Activated T-helper 17 cell treated with anti-CD3 and anti-CD28 coated beads, Interleukin-2, amount 50 U/mL, for 72 hours (primary cell): ENCODE measurements around the gene AKIRIN2. TPM values are rescaled to one million over a fixed set of nuclear protein-coding genes. Genes with fewer than 3 reads are reported as not detected.

ENCODE experiments used
- ATAC-seq: fragments of 150-1000 bp; cut with Tn5 transposase; replicated peaks from 2 replicates; pipeline ENCODE4 v1.10.0; 2021; ENCODE audit warnings: mild to moderate bottlenecking, moderate library complexity
- H3K27ac Mint-ChIP-seq: one replicate; pipeline ENCODE4 v1.8.0; 2022; ENCODE audit warnings: mixed read lengths
- H3K27me3 Mint-ChIP-seq: one replicate; pipeline ENCODE4 v1.8.0; 2022; ENCODE audit warnings: mixed read lengths
- H3K36me3 Mint-ChIP-seq: one replicate; pipeline ENCODE4 v1.8.0; 2022; ENCODE audit warnings: low read depth, mild to moderate bottlenecking, mixed read lengths
- H3K4me1 Mint-ChIP-seq: one replicate; pipeline ENCODE4 v1.8.0; 2022; ENCODE audit warnings: mixed read lengths
- H3K4me3 Mint-ChIP-seq: one replicate; pipeline ENCODE4 v1.8.0; 2022; ENCODE audit warnings: mild to moderate bottlenecking, mixed read lengths
- H3K9me3 Mint-ChIP-seq: one replicate; pipeline ENCODE4 v1.8.0; 2022; ENCODE audit warnings: mixed read lengths
- total RNA-seq, 2 donors: library from RNA; stranded (reverse); gene quantifications; one replicate each; pipeline ENCODE4 v1.2.3, GENCODE V29; 2022

Gene AKIRIN2
- total RNA-seq, result 10 to 100 TPM; 80.5 to 82.2 TPM

DNA sequence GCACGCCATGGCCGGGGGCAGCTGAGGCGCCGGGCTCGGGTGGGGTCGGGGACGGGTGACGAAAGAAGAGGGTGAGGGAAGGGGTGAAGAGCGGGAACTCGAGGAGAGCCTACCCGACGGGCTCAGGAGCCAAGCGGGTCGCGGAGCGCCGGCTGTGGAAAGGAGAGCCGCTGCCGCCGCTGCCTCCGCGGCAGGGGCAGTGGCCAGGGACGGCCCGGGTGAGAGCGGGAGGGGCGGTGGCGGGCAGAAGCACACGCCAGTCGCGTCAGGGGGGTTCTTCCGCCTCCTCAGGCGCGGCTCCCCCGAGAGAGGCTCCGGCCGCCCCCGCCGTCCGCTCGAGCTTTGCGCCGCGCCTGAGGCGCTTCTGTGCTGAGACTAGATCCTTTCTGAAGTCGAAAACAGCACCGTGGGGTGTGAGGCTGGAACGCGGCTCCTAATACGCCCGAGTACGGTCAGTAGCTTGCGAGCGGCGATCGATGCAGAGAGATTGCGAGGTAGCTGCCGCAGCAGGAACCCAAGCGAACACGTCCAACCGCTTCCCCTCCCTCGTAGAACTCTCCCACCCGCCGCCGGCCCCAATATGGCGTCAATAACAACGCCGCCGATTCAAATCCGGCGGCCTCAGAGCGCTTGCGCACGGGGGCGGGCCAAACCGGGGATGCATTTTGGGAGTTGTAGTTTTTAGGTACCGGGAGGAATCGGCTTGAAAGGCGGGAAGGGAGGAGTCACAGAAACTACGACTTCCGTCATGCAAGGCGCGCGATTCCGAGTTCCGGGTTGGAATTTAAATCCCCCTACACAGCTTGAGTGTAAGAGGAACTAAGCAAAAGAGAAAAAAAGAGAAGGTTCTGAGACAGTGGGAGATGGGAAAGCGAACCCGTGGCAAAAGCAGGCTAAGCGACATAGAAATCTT is at the start of gene AKIRIN2:
Gene AKIRIN2 (minus strand): TSS at position 558 of the 913 bp plus-strand sequence. CDS start 549 bp downstream, at position 9.
- ATAC-seq, result peak; percentile 66
- Mint-ChIP-seq H3K9me3 (no peaks in the 10 kb centered on the region), H3K27me3 (no peaks in the 10 kb centered on the region), H3K4me3 (peak within 1 kb of the TSS; percentile 97), H3K4me1 (peaks cover 27% of the 10 kb centered on the region), H3K36me3 (peaks cover 44% of the 10 kb centered on the region), H3K27ac (peak within 1 kb of the TSS; percentile 96)

DNA sequence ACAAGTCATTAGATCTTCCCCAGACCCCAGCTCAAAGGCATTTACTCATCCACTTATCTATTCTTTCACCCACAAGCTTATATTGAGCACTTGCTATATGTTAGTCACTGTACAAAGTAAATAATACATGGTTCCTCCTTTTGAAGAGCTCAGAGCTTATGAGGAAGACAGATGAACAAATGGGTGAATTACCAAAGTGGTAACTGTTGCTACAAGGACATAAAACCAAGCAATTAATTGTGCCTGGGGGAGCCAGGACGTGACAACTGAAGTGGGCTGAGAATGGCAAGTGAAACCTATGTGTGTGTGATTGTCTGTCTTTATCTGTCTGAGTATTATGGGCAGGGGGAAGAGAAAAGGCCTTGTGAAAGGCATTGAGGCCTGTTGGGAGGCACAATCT is 45.6 kb upstream of the AKIRIN2 start:
- ATAC-seq, result no peak
- no peaks in the 10 kb centered on the region for H3K27me3 Mint-ChIP-seq
- H3K9me3 Mint-ChIP-seq, result no peaks in the 10 kb centered on the region
- H3K27ac Mint-ChIP-seq, result no peak overlapping the region
- H3K4me3 Mint-ChIP-seq, result no peak overlapping the region
- H3K36me3 Mint-ChIP-seq, result no peaks in the 10 kb centered on the region
- no peaks in the 10 kb centered on the region for H3K4me1 Mint-ChIP-seq

GRCh38 chr6:87745966-87746721 is 44.1 kb upstream of the AKIRIN2 start:
- Mint-ChIP-seq H3K4me1 (peaks cover 9% of the 10 kb centered on the region), H3K4me3 (no peak overlapping the region), H3K9me3 (no peaks in the 10 kb centered on the region), H3K27ac (peak overlapping the region; percentile 3), H3K36me3 (no peaks in the 10 kb centered on the region), H3K27me3 (no peaks in the 10 kb centered on the region)
- no peak for ATAC-seq

DNA sequence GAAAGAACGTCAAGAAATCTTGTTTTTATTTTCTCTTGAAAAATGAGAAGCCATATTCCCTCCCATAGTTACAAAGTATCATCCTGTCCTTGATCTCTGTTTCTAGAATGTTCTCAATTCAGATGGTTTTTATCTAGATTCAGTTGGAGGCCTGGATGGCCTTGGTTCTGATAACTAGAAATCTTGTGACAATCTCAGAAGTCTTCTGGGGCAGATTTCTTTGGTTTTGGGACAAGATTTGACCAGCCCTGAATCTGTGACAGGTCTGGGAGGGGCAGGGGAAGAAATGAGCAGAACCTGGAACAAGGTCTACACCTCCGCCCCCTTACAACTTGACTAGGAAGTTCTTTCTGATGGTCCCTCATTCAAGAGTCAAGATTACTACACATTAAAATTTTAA is 41.4 kb upstream of the AKIRIN2 start:
- Mint-ChIP-seq H3K27me3 (no peaks in the 10 kb centered on the region), H3K27ac (no peak overlapping the region), H3K36me3 (no peaks in the 10 kb centered on the region), H3K4me3 (no peak overlapping the region), H3K9me3 (no peaks in the 10 kb centered on the region), H3K4me1 (peaks cover 17% of the 10 kb centered on the region)
- no peak for ATAC-seq

DNA sequence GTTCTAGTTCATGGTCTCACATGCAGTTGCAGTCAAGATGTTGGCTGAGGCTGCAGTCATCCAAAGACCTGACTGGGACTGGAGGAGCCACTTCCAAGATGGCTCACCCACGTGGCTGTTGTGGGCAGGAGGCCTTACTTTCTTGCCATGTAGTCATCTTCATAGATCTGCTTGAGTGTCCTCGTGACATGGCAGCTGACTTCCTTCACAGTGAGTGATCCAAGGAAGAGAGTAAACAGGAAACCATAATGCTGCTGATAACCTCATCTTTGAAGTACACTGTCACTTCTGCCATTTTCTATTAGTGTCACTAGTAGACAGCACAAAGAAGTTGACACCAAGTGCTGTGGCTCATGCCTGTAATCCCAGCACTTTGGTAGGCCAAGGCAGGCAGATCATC is 40.1 kb upstream of the AKIRIN2 start:
- no peaks in the 10 kb centered on the region for H3K27me3 Mint-ChIP-seq
- H3K9me3 Mint-ChIP-seq, result no peaks in the 10 kb centered on the region
- peaks cover 22% of the 10 kb centered on the region for H3K4me1 Mint-ChIP-seq
- peak overlapping the region; percentile 44 for H3K4me3 Mint-ChIP-seq
- ATAC-seq, result peak; percentile 84
- H3K27ac Mint-ChIP-seq, result peak overlapping the region; percentile 79
- H3K36me3 Mint-ChIP-seq, result no peaks in the 10 kb centered on the region

- peaks cover 26% of the 10 kb centered on the region for H3K4me1 Mint-ChIP-seq
- peak overlapping the region; percentile 18 for H3K27ac Mint-ChIP-seq
- ATAC-seq, result no peak
- H3K4me3 Mint-ChIP-seq, result no peak overlapping the region
- H3K9me3 Mint-ChIP-seq, result no peaks in the 10 kb centered on the region
- H3K36me3 Mint-ChIP-seq, result no peaks in the 10 kb centered on the region
- no peaks in the 10 kb centered on the region for H3K27me3 Mint-ChIP-seq
Observed at GRCh38 chr6:87741001-87741650, 39.1 kb upstream of the AKIRIN2 start.

- Mint-ChIP-seq H3K27me3 (no peaks in the 10 kb centered on the region), H3K4me1 (peaks cover 26% of the 10 kb centered on the region), H3K9me3 (no peaks in the 10 kb centered on the region), H3K36me3 (no peaks in the 10 kb centered on the region), H3K4me3 (peak overlapping the region; percentile 56), H3K27ac (peak overlapping the region; percentile 96)
- ATAC-seq, result peak; percentile 46
Observed at GRCh38 chr6:87738744-87739143, 36.7 kb upstream of the AKIRIN2 start.

- Mint-ChIP-seq H3K4me1 (peaks cover 26% of the 10 kb centered on the region), H3K4me3 (peak overlapping the region; percentile 56), H3K27ac (peak overlapping the region; percentile 96), H3K36me3 (no peaks in the 10 kb centered on the region), H3K9me3 (no peaks in the 10 kb centered on the region), H3K27me3 (no peaks in the 10 kb centered on the region)
- ATAC-seq, result peak; percentile 58
Observed at GRCh38 chr6:87738000-87738399, 36.0 kb upstream of the AKIRIN2 start.

GRCh38 chr6:87736809-87737540 is 34.9 kb upstream of the AKIRIN2 start:
- ATAC-seq, result peak; percentile 47
- H3K4me3 Mint-ChIP-seq, result peak overlapping the region; percentile 56
- peak overlapping the region; percentile 96 for H3K27ac Mint-ChIP-seq
- H3K27me3 Mint-ChIP-seq, result no peaks in the 10 kb centered on the region
- peaks cover 28% of the 10 kb centered on the region for H3K4me1 Mint-ChIP-seq
- no peaks in the 10 kb centered on the region for H3K9me3 Mint-ChIP-seq
- H3K36me3 Mint-ChIP-seq, result no peaks in the 10 kb centered on the region

- peak; percentile 81 for ATAC-seq
- Mint-ChIP-seq H3K4me3 (peak overlapping the region; percentile 70), H3K36me3 (no peaks in the 10 kb centered on the region), H3K4me1 (peaks cover 34% of the 10 kb centered on the region), H3K9me3 (no peaks in the 10 kb centered on the region), H3K27ac (peak overlapping the region; percentile 83), H3K27me3 (no peaks in the 10 kb centered on the region)
Observed at GRCh38 chr6:87731818-87732661, 30.0 kb upstream of the AKIRIN2 start.

DNA sequence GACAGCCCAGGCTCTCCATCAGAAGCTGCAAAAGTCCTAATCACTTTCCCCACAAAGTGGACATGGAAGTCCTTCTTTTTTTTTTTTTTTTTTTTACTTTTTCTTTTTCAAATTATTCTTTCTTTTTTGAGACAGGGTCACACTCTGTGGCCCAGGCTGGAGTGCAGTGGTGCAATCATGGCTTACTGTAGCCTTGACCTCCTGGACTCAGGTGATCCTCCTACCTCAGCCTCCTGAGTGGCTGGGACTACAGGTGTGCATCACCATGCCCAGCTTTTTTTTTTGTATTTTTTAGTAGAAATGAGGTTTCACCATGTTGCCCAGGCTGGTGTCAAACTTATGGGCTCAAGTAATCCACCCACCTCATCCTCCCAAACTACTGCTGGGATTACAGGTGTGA is 29.0 kb upstream of the AKIRIN2 start:
- no peak for ATAC-seq
- no peaks in the 10 kb centered on the region for H3K27me3 Mint-ChIP-seq
- no peak overlapping the region for H3K4me3 Mint-ChIP-seq
- H3K9me3 Mint-ChIP-seq, result no peaks in the 10 kb centered on the region
- no peaks in the 10 kb centered on the region for H3K36me3 Mint-ChIP-seq
- H3K4me1 Mint-ChIP-seq, result peaks cover 30% of the 10 kb centered on the region
- H3K27ac Mint-ChIP-seq, result no peak overlapping the region

- H3K36me3 Mint-ChIP-seq, result no peaks in the 10 kb centered on the region
- H3K4me3 Mint-ChIP-seq, result peak overlapping the region; percentile 13
- H3K27me3 Mint-ChIP-seq, result no peaks in the 10 kb centered on the region
- H3K4me1 Mint-ChIP-seq, result peaks cover 37% of the 10 kb centered on the region
- H3K9me3 Mint-ChIP-seq, result no peaks in the 10 kb centered on the region
- no peak overlapping the region for H3K27ac Mint-ChIP-seq
- ATAC-seq, result peak; percentile 32
Observed at GRCh38 chr6:87729965-87730719, 28.1 kb upstream of the AKIRIN2 start.

- H3K4me1 Mint-ChIP-seq, result peaks cover 43% of the 10 kb centered on the region
- H3K27ac Mint-ChIP-seq, result no peak overlapping the region
- ATAC-seq, result no peak
- no peaks in the 10 kb centered on the region for H3K27me3 Mint-ChIP-seq
- H3K4me3 Mint-ChIP-seq, result no peak overlapping the region
- no peaks in the 10 kb centered on the region for H3K9me3 Mint-ChIP-seq
- no peaks in the 10 kb centered on the region for H3K36me3 Mint-ChIP-seq
Observed at GRCh38 chr6:87728706-87729105, 26.7 kb upstream of the AKIRIN2 start.
